IMR-90 (cell line): ENCODE data around the gene NLGN3.

Source experiments
- CEBPB ChIP-seq: IDR thresholded peaks from 2 replicates; pipeline ENCODE4 v1.6.1; 2012; ENCODE audit warnings: low read depth, low read length, improper control_type of control experiment
- CTCF ChIP-seq: conservative IDR thresholded peaks from 2 replicates; pipeline ENCODE4 v1.5.1; 2012; ENCODE audit warnings: mild to moderate bottlenecking, low read depth, low read length, improper control_type of control experiment
- ELK1 ChIP-seq: fragments of 150-350 bp; IDR thresholded peaks from 2 replicates; pipeline ENCODE4 v1.6.1; 2016; ENCODE audit warnings: low read depth, mild to moderate bottlenecking, low read length, moderate library complexity, borderline replicate concordance
- FOS ChIP-seq: fragments of 150-350 bp; IDR thresholded peaks from 2 replicates; pipeline ENCODE4 v1.6.1; 2016; ENCODE audit warnings: low read depth, low read length
- MAFK ChIP-seq: IDR thresholded peaks from 2 replicates; pipeline ENCODE4 v1.6.1; 2012; ENCODE audit warnings: low read depth, low read length, improper control_type of control experiment
- NFE2L2 ChIP-seq: fragments of 150-350 bp; IDR thresholded peaks from 2 replicates; pipeline ENCODE4 v1.6.1; 2016; ENCODE audit warnings: low read depth, mild to moderate bottlenecking, low read length
- POLR2A ChIP-seq: IDR thresholded peaks from 2 replicates; pipeline ENCODE4 v1.6.1; 2012; ENCODE audit warnings: mild to moderate bottlenecking, low read depth, low read length
- RAD21 ChIP-seq: IDR thresholded peaks from 2 replicates; pipeline ENCODE4 v1.6.1; 2012; ENCODE audit warnings: low read length, improper control_type of control experiment
- RCOR1 ChIP-seq: IDR thresholded peaks from 2 replicates; pipeline ENCODE4 v1.6.1; 2012; ENCODE audit warnings: mild to moderate bottlenecking, low read length, improper control_type of control experiment; ENCODE audit not compliant: insufficient replicate concordance
- SMC3 ChIP-seq: fragments of 150-350 bp; IDR thresholded peaks from 2 replicates; pipeline ENCODE4 v1.6.1; 2016; ENCODE audit warnings: low read depth, mild to moderate bottlenecking, antibody characterized with exemption, low read length, moderate library complexity
- USF2 ChIP-seq: fragments of 150-350 bp; IDR thresholded peaks from 2 replicates; pipeline ENCODE4 v1.6.1; 2017; ENCODE audit warnings: mild to moderate bottlenecking, antibody characterized with exemption, low read length, low read depth

- no peak for TF ChIP-seq SMC3
- no peak for TF ChIP-seq CTCF
- TF ChIP-seq NFE2L2 = no peak
- no peak for TF ChIP-seq RAD21
- TF ChIP-seq CEBPB = no peak
- TF ChIP-seq USF2 = no peak
- TF ChIP-seq POLR2A = no peak
- TF ChIP-seq MAFK = no peak
- TF ChIP-seq ELK1 = no peak
- no peak for TF ChIP-seq RCOR1
- no peak for TF ChIP-seq FOS
Measured at GRCh38 chrX:71144651-71145050, at the start of gene NLGN3.
